ENCODE measurements around the gene DSTYK.

Gene DSTYK, protein sequence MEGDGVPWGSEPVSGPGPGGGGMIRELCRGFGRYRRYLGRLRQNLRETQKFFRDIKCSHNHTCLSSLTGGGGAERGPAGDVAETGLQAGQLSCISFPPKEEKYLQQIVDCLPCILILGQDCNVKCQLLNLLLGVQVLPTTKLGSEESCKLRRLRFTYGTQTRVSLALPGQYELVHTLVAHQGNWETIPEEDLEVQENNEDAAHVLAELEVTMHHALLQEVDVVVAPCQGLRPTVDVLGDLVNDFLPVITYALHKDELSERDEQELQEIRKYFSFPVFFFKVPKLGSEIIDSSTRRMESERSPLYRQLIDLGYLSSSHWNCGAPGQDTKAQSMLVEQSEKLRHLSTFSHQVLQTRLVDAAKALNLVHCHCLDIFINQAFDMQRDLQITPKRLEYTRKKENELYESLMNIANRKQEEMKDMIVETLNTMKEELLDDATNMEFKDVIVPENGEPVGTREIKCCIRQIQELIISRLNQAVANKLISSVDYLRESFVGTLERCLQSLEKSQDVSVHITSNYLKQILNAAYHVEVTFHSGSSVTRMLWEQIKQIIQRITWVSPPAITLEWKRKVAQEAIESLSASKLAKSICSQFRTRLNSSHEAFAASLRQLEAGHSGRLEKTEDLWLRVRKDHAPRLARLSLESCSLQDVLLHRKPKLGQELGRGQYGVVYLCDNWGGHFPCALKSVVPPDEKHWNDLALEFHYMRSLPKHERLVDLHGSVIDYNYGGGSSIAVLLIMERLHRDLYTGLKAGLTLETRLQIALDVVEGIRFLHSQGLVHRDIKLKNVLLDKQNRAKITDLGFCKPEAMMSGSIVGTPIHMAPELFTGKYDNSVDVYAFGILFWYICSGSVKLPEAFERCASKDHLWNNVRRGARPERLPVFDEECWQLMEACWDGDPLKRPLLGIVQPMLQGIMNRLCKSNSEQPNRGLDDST

DNA sequence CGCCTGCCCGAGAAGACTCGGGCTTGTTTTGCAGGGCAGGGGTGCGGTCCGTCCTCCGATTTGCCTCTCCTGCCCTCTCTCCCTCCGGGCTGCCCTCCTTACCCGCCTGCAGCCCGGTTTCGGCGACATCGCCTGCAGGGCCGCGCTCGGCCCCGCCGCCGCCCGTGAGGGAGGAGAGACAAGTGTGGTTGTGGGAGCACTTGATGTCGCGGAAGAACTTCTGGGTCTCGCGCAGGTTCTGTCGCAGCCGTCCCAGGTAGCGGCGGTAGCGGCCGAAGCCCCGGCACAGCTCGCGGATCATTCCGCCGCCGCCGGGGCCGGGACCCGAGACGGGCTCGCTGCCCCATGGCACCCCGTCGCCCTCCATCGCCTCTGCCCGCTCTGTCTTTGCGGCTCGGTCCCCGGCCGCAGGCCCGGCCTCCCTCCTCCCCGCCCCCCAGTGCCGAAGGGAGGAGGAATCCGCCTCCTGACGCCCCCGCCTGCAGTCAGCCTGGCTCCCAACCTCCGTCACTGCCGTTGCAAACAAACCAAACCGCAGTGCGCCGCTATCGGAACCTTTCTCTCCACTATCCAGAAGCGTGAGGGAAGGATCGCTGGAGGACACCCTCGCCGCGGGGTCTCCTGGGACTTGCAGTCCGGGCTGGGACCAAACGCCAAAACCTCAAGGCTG lies at the start of gene DSTYK:
Gene DSTYK (minus strand): TSS at position 534 of the 670 bp plus-strand sequence. CDS start 167 bp downstream, at position 367.
- peaks cover 9% of the 10 kb centered on the region for H3K4me1 Mint-ChIP-seq
- peak within 1 kb of the TSS; percentile 90 to 94 (median 91) for H3K4me3 Mint-ChIP-seq
- peaks cover 3% of the 10 kb centered on the region for H3K27me3 Mint-ChIP-seq (ENCODE audit: low read depth)
- no peaks in the 10 kb centered on the region for H3K36me3 Mint-ChIP-seq (ENCODE audit: low read depth)
- no peaks in the 10 kb centered on the region for H3K9me3 Mint-ChIP-seq
- H3K27ac Mint-ChIP-seq = peak within 1 kb of the TSS; percentile 91 to 97 (median 95)
- TF ChIP-seq, protein P1, sequence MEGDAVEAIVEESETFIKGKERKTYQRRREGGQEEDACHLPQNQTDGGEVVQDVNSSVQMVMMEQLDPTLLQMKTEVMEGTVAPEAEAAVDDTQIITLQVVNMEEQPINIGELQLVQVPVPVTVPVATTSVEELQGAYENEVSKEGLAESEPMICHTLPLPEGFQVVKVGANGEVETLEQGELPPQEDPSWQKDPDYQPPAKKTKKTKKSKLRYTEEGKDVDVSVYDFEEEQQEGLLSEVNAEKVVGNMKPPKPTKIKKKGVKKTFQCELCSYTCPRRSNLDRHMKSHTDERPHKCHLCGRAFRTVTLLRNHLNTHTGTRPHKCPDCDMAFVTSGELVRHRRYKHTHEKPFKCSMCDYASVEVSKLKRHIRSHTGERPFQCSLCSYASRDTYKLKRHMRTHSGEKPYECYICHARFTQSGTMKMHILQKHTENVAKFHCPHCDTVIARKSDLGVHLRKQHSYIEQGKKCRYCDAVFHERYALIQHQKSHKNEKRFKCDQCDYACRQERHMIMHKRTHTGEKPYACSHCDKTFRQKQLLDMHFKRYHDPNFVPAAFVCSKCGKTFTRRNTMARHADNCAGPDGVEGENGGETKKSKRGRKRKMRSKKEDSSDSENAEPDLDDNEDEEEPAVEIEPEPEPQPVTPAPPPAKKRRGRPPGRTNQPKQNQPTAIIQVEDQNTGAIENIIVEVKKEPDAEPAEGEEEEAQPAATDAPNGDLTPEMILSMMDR (IDR thresholded peaks at IDR 0.05; ENCODE audit: unreplicated experiment in 3 of 3) = no peak

DNA sequence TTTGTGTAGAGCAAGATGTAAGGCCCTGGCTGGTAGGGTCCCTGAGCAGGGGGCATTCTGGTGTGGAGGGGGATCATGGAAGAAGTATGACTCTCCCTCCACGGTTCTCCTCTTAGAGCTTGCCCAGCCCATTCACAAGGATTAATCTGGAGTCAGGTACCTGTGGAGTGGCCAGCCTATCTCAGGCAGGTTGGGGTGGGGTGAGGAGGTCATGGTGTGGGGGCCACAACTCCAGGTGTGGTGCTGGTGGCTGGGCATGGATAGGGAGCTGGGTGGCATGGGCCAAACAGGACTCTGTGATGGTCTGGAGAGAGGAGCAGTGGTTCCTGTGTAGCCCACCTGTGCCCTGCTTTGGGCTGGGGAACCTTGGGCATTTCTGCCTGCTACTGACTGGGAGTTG lies 48.5 kb upstream of the DSTYK start:
- TF ChIP-seq, protein P1 (IDR thresholded peaks at IDR 0.05; ENCODE audit: unreplicated experiment in 3 of 3) = no peak
- Mint-ChIP-seq H3K36me3 (ENCODE audit: low read depth) (no peaks in the 10 kb centered on the region), H3K27ac (peak overlapping the region; percentile 70 to 76 (median 74)), H3K27me3 (ENCODE audit: low read depth) (no peaks in the 10 kb centered on the region), H3K4me3 (peak overlapping the region in 1 of 3 experiments; percentile 14), H3K9me3 (no peaks in the 10 kb centered on the region), H3K4me1 (peaks cover 72% of the 10 kb centered on the region)

DNA sequence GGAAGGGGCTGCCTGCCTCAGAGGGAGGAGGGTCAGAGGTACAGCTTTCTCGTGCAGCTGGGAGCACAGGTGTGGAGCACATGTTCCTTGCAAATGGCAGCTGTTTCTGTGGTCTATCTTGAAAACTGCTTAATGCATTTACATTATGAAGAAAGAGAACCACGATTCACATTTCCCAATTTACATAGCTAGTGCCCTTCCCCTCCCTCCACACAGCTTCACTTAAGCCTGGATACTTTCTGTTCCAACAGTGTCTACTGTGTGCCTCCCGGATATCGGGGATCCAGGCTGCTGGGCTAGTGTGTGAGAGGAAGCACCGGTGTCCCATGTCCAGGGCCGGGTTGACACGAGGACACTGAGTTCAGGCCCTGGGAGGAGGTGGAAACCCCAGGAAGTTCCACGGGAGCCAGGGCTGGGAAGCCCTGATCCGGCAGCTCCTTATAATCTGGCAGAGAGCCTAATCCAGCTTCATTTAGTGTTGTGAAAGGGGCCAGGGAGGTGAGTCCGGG lies 47.9 kb upstream of the DSTYK start:
- no peaks in the 10 kb centered on the region for H3K36me3 Mint-ChIP-seq (ENCODE audit: low read depth)
- H3K27me3 Mint-ChIP-seq (ENCODE audit: low read depth) = no peaks in the 10 kb centered on the region
- H3K4me3 Mint-ChIP-seq = peak overlapping the region in 1 of 3 experiments; percentile 14
- no peaks in the 10 kb centered on the region for H3K9me3 Mint-ChIP-seq
- H3K4me1 Mint-ChIP-seq = peaks cover 76% of the 10 kb centered on the region
- TF ChIP-seq, protein P1 (IDR thresholded peaks at IDR 0.05; ENCODE audit: unreplicated experiment in 3 of 3) = no peak
- H3K27ac Mint-ChIP-seq = peak overlapping the region; percentile 70 to 76 (median 74)

DNA sequence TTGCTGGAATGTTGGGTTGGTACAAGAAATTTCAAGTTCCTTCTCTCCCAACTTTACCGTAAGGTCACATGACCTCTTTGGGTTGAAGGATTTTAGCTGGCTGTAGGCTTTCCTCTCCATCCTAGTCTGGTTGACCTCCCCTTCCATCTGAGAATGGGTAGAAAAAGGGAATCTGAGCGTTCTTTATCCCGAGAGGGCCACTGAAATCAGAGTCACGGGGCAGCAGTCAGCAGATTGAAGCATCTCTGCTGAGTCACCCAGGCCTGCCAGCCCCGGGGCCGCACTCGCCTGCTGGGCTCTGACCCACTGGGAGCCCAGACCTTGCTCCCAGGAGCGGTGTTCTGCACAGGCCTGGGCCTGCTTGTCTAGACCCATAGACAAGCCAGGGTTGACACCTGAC lies 47.2 kb upstream of the DSTYK start:
- no peaks in the 10 kb centered on the region for H3K36me3 Mint-ChIP-seq (ENCODE audit: low read depth)
- no peaks in the 10 kb centered on the region for H3K27me3 Mint-ChIP-seq (ENCODE audit: low read depth)
- TF ChIP-seq, protein P1 (IDR thresholded peaks at IDR 0.05; ENCODE audit: unreplicated experiment in 3 of 3) = no peak
- H3K4me3 Mint-ChIP-seq = no peak overlapping the region
- H3K27ac Mint-ChIP-seq = peak overlapping the region in 2 of 3 experiments; percentile 64 to 70
- H3K9me3 Mint-ChIP-seq = no peaks in the 10 kb centered on the region
- H3K4me1 Mint-ChIP-seq = peaks cover 79% of the 10 kb centered on the region

DNA sequence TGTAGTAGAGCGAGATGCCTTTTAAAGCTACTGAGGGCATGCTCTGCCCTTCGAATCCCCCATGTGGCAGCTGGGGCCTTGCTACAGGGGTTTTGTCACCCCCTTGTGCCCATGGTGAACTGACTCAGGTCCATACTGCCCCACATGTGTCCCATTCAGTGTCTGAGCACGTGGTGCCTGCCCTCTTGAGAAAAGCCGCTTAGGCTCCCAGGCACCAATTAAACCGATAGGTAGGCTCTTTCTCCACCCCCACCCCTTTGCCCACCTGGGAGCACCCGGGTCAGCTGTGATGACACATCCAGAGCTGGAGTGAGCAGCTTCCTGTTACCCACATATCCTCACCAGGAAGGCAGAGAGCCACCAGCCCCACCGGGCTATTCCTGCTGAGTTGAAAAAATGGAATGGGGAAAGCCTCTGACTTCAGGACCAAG lies 46.8 kb upstream of the DSTYK start:
- Mint-ChIP-seq H3K27ac (no peak overlapping the region), H3K4me1 (peaks cover 78% of the 10 kb centered on the region), H3K4me3 (no peak overlapping the region), H3K27me3 (ENCODE audit: low read depth) (no peaks in the 10 kb centered on the region), H3K9me3 (no peaks in the 10 kb centered on the region), H3K36me3 (ENCODE audit: low read depth) (no peaks in the 10 kb centered on the region)
- TF ChIP-seq, protein P1 (IDR thresholded peaks at IDR 0.05; ENCODE audit: unreplicated experiment in 3 of 3) = no peak

All from nephron (organoid).